Upper lobe of left lung (tissue), 6 donors: ENCODE data around the gene NXF2. TPM values are rescaled to one million over a fixed set of nuclear protein-coding genes. Genes with fewer than 3 reads are reported as not detected.
"Not testable (repeated sequence)": the region's sequence is repeated elsewhere in the genome, so short reads cannot be mapped to it uniquely, and the experiment has no call there.

Source experiments
- ATAC-seq, 2 donors: fragments of 200-7000 bp; cut with Tn5 transposase; one replicate each; pipeline ENCODE4 v1.9.1; 2022; ENCODE audit warnings: mild to moderate bottlenecking in 2 of 2, moderate library complexity in 2 of 2; ENCODE audit not compliant: low FRiP score in 2 of 2
- DNase-seq, 2 donors: peaks; one replicate each; pipeline ENCODE4 v3.0.0-alpha.2; 2019 to 2020
- H3K27ac ChIP-seq, 4 donors: fragments of 200-600 bp; sonication (generic); one replicate each; pipeline ENCODE4 v1.5.1; 2016 to 2019
- H3K27me3 ChIP-seq, 4 donors: fragments of 200-600 bp; sonication (generic); one replicate each; pipeline ENCODE4 v1.5.1; 2017 to 2019
- H3K36me3 ChIP-seq, 4 donors: fragments of 200-600 bp; sonication (generic); one replicate each; pipeline ENCODE4 v1.5.1; 2016 to 2019
- H3K4me1 ChIP-seq, 4 donors: fragments of 200-600 bp; sonication (generic); one replicate each; pipeline ENCODE4 v1.5.1; 2018 to 2019
- H3K4me3 ChIP-seq, 4 donors: fragments of 200-600 bp; sonication (generic); one replicate each; pipeline ENCODE4 v1.5.1; 2017 to 2019; ENCODE audit warnings: mild to moderate bottlenecking in 2 of 4, moderate library complexity in 1 of 4
- H3K9me3 ChIP-seq, 4 donors: fragments of 200-600 bp; sonication (generic); one replicate each; pipeline ENCODE4 v1.5.1; 2018 to 2019
- CTCF ChIP-seq, 6 experiments: fragments of 450-650 bp in 4 of 6; fragments of 200-600 bp in 2 of 6; sonication (generic) in 2 of 6; IDR thresholded peaks; one replicate each; pipeline ENCODE4 v1.5.1; 2016 to 2019; ENCODE audit warnings: antibody characterized with exemption in 6 of 6
- EP300 ChIP-seq, 4 donors: sonication (generic); formaldehyde crosslinking; IDR thresholded peaks; one replicate each; pipeline ENCODE4 v1.5.1; 2017; ENCODE audit warnings: antibody characterized with exemption in 4 of 4, control low read depth in 2 of 4
- POLR2A ChIP-seq, 4 donors: fragments of 450-650 bp; IDR thresholded peaks; one replicate each; pipeline ENCODE4 v1.5.1; 2016 to 2017; ENCODE audit warnings: antibody characterized with exemption in 4 of 4, mild to moderate bottlenecking in 2 of 4
- POLR2AphosphoS5 ChIP-seq, 2 donors: sonication (generic); formaldehyde crosslinking; IDR thresholded peaks; one replicate each; pipeline ENCODE4 v1.5.1; 2017; ENCODE audit warnings: antibody characterized with exemption in 2 of 2
- WGBS, 2 donors: methylation state at CpG; one replicate each; pipeline ENCODE4 v1.1.5; 2017 to 2018; 5-methylcytosine and 5-hydroxymethylcytosine counted together
- total RNA-seq, 6 donors: library from RNA; depleted of rRNA in 4 of 6; stranded (reverse); fragments of >200 nt in 4 of 6; gene quantifications; one replicate each; pipeline versions ENCODE4 v1.1.0 to v1.2.1, GENCODE V29; 2016 to 2021
- donor health status: DM: no; HTN: no; CAD: no; lungs with moderate emphysema.
- donor health status: DM: no; HTN: yes; CAD: no; lungs with severe emphysema.

The NXF2 gene
- total RNA-seq, result not detected

GRCh38 chrX:102246893-102247292 is at the start of gene NXF2:
NXF2 (plus strand) TSS chrX:102247167; CDS start chrX:102307079, 59,912 bp downstream.
- H3K4me1 ChIP-seq, H3K27me3 ChIP-seq, H3K9me3 ChIP-seq, H3K27ac ChIP-seq, H3K4me3 ChIP-seq, DNase-seq, H3K36me3 ChIP-seq, ATAC-seq: not testable (repeated sequence)
- no CpG with 5 or more reads among the region's 9 CpGs for WGBS, 2 donors

GRCh38 chrX:102207940-102208339 is 39.0 kb upstream of the NXF2 start:
- not testable (repeated sequence) for H3K27ac ChIP-seq, H3K27me3 ChIP-seq, H3K9me3 ChIP-seq, H3K4me1 ChIP-seq, H3K36me3 ChIP-seq, H3K4me3 ChIP-seq, DNase-seq, ATAC-seq
- WGBS, 2 donors, result no CpG with 5 or more reads among the region's 5 CpGs

GRCh38 chrX:102214986-102215385 is 32.0 kb upstream of the NXF2 start, which contains the start of gene TCP11X1:
TCP11X1 (plus strand) TSS chrX:102215301.
- H3K4me3 ChIP-seq, H3K27me3 ChIP-seq, H3K4me1 ChIP-seq, H3K36me3 ChIP-seq, ATAC-seq, H3K9me3 ChIP-seq, DNase-seq, H3K27ac ChIP-seq: not testable (repeated sequence)
- WGBS, 2 donors, result no CpG with 5 or more reads among the region's 15 CpGs

- WGBS, 2 donors, result no CpG with 5 or more reads among the region's 3 CpGs
- not testable (repeated sequence) for H3K27ac ChIP-seq, H3K4me1 ChIP-seq, H3K36me3 ChIP-seq, H3K4me3 ChIP-seq, H3K27me3 ChIP-seq, H3K9me3 ChIP-seq, DNase-seq, ATAC-seq
Measured at GRCh38 chrX:102216497-102216896, 30.5 kb upstream of the NXF2 start.

GRCh38 chrX:102235678-102236077 is 11.3 kb upstream of the NXF2 start:
- not testable (repeated sequence) for H3K9me3 ChIP-seq, H3K36me3 ChIP-seq, H3K27me3 ChIP-seq, H3K27ac ChIP-seq, H3K4me1 ChIP-seq, DNase-seq, H3K4me3 ChIP-seq, ATAC-seq
- WGBS, 2 donors, result no CpG with 5 or more reads among the region's 7 CpGs

GRCh38 chrX:102240265-102240664 is 6.7 kb upstream of the NXF2 start:
- not testable (repeated sequence) for H3K27me3 ChIP-seq, H3K9me3 ChIP-seq, ATAC-seq, H3K4me1 ChIP-seq, H3K27ac ChIP-seq, H3K36me3 ChIP-seq, H3K4me3 ChIP-seq
- whole genome bisulfite sequencing, 2 donors, result 92% methylated on average over 9 of the region's 15 CpGs; no CpG with 5 or more reads in 1 of the 2 donors
- DNase-seq, result peak in 1 of 2 donors; percentile 19

- WGBS, 2 donors, result no CpG with 5 or more reads among the region's 4 CpGs
- not testable (repeated sequence) for DNase-seq, H3K36me3 ChIP-seq, ATAC-seq, H3K9me3 ChIP-seq, H3K4me1 ChIP-seq, H3K27ac ChIP-seq, H3K4me3 ChIP-seq, H3K27me3 ChIP-seq
Measured at GRCh38 chrX:102272231-102272630, 25.3 kb downstream of the NXF2 start.

GRCh38 chrX:102338162-102338561 is 91.2 kb downstream of the NXF2 start:
- ATAC-seq (no peak), DNase-seq (peak in 1 of 2 donors; percentile 16)
- Histone ChIP-seq H3K9me3 (no peaks in the 10 kb centered on the region), H3K4me1 (no peaks in the 10 kb centered on the region), H3K4me3 (no peak overlapping the region), H3K27me3 (no peaks in the 10 kb centered on the region), H3K27ac (peak overlapping the region in 1 of 4 donors; percentile 19), H3K36me3 (no peaks in the 10 kb centered on the region)
- 20 to 72% methylated on average over 1 to 4 of the region's 4 CpGs for WGBS, 2 donors
- TF ChIP-seq EP300 (IDR thresholded peaks at IDR 0.05) (no peak), POLR2A (IDR thresholded peaks at IDR 0.05) (no peak), POLR2AphosphoS5 (IDR thresholded peaks at IDR 0.05) (no peak), CTCF (IDR thresholded peaks at IDR 0.05) (no peak)
